RWPE1 (cell line): ENCODE measurements around the gene USP20.
A peak's percentile ranks its signal among the peaks of the same experiment; 100 is the strongest.

ENCODE experiments used
- CTCF ChIA-PET: fragments of 350-600 bp; sonication (Branson Sonifier 250); formaldehyde crosslinking; extraction: SDS; loops from one replicate; lab custom pipeline; 2021; lab: Yijun Ruan, JAX
- POLR2A ChIA-PET: fragments of 400-600 bp; formaldehyde crosslinking; extraction: SDS; loops from one replicate; lab custom pipeline; 2020; ENCODE audit warnings: antibody characterized with exemption; ENCODE audit not compliant: low non-redundant PET; lab: Yijun Ruan, JAX
- DNase-seq: peaks from one replicate; pipeline ENCODE4 v3.0.0; 2012; ENCODE audit warnings: low spot score
- H3K27ac ChIP-seq: fragments of 450-650 bp; 2 replicates; pipeline ENCODE4 v1.5.1; 2017
- CTCF ChIP-seq: fragments of 450-650 bp; conservative IDR thresholded peaks from 2 replicates; pipeline ENCODE4 v1.5.1; 2017; ENCODE audit warnings: low read depth, mild to moderate bottlenecking

Gene USP20

GRCh38 chr9:129880654-129881546, 45.6 kb downstream of the USP20 start:
- H3K27ac ChIP-seq, result peak overlapping the region; percentile 16
- TF ChIP-seq CTCF, result no peak
- no peak for DNase-seq
- CTCF ChIA-PET, result no interaction called here
- POLR2A ChIA-PET, result interaction anchor here (0.6 kb wide), 1 partner anchor 189 kb away, joined by 4 read pairs; no protein-coding TSS in a partner anchor

DNA sequence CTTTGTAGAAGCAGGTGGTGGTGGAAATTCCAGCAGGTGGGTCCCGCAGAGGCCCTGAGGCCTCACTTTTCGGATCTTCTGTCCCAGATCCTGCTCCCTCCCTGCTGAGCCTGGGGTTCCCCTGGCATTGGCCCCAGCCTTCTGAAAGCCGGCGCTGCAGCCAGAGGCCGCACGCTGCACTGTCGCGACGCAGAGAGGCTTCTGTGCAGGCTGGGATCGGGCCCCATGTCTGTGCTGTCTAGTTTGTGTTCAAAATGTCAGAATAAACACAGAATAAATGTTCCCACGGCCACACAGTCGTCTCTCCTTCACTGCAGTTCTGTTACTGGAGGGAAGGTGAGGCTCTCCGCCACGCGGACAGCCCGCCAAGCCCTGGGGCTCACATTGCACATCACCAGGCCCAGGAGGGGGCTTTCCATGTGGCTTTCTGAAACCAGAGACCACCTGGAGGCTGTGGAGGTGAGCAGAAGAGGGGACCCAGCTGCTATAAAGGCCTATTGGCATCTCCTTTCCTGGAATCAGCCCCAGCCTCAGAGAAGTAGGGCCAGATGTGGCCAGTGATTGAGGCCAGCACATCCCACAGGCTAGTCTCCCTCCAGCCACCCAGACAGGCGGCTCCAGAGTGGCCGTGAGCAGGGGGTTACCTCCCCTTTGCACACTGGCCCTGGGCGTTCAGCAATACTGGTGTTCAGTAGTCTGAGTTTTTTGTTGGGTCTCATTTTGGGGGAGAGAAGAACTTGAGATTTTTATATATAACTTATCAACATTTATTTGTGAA, 46.5 kb downstream of the USP20 start:
- no peak for DNase-seq
- no peak for TF ChIP-seq CTCF
- CTCF ChIA-PET, result no interaction called here
- POLR2A ChIA-PET, result no interaction called here
- H3K27ac ChIP-seq, result peak overlapping the region; percentile 16

DNA sequence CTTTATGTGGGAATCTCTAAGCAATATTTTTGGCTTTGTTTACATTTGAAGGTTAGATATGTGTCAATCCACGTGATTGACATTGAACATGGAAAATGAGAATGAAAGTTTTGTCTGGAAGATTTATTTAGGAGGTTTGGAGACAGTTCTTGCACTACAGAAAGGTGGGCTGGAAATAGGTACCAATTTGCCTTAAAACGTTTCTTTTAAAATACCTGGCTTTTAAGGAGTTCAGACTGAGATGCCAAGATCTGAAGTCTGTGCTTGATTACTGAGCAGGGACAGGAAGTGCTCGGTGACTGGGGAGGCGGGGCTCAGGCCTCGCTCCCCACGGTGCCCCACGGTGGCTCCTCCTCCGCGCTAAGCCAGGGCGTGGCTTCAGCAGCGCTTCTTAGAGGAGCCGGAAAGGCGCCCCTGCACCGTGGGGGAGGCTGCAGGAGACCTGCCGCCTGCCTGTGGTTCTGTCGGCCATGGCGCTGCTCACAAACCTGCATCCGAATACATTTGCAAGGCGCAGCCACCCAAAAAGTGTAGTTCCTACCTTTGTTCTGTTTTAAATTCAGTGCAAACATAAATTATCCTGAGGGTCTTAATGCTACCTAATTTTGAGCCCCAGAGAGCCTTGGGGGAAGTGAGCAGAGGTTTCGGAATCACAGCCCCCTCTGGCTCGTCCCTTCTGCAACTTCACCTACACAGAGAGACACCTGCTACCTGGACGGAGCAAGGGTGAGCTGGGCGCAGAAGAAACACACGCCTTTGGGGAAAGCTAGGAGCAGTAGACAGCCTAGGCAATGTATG, 49.2 kb downstream of the USP20 start:
- POLR2A ChIA-PET, result no interaction called here
- peak; percentile 89 for DNase-seq
- CTCF ChIA-PET, result interaction anchor here (0.7 to 1.7 kb wide), 17 partner anchors 14 to 315 kb away, joined by 3 to 11 read pairs (median 4); partner anchors contain the start of gene FNBP1
- TF ChIP-seq CTCF, result no peak
- H3K27ac ChIP-seq, result peak overlapping the region; percentile 79

GRCh38 chr9:129885018-129885669, 49.9 kb downstream of the USP20 start:
- no peak for DNase-seq
- ChIA-PET POLR2A (no interaction called here), CTCF (interaction anchor here (0.5 to 1.7 kb wide), 31 partner anchors 10 to 314 kb away, joined by 3 to 11 read pairs (median 4); partner anchors contain the start of gene FNBP1)
- no peak for TF ChIP-seq CTCF
- peak overlapping the region; percentile 79 for H3K27ac ChIP-seq

DNA sequence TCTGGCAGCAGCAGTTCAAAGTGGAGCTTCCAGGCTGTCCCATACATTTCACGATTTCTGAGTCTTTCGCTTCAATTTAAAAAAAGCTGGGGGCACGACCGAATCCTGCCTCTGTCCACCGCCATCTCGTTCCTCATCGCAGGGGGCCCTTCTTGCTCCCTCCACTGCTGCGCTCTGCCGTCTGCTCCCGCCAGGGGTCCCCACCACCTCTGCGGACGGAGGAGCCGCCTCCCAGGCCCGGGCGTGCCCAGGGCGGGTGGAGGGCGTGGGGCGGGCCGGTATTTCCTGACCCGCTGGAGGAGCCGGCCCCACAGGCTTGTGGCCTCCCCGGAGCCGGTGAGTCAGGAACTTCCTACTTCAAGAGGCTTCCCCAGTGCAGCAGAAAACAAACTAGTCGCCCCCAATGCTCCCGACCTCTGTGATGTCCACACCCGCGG, 50.4 kb downstream of the USP20 start:
- peak overlapping the region; percentile 79 for H3K27ac ChIP-seq
- ChIA-PET CTCF (interaction anchor here (0.5 to 1.7 kb wide), 29 partner anchors 10 to 214 kb away, joined by 3 to 11 read pairs (median 4); partner anchors contain the start of gene FNBP1), POLR2A (interaction anchor here (0.6 kb wide), 1 partner anchor 51 kb away, joined by 6 read pairs; no protein-coding TSS in a partner anchor)
- peak; percentile 98 for DNase-seq
- peak; percentile 100 for TF ChIP-seq CTCF
